Esophagus (tissue), 2 donors: Measurements from ENCODE around the gene IQCH. TPM values are rescaled to one million over a fixed set of nuclear protein-coding genes. Genes with fewer than 3 reads are reported as not detected.

Source experiments
- H3K27ac ChIP-seq, 2 donors: one replicate each; pipeline ENCODE4 v1.5.1; 2013; ENCODE audit warnings: low read depth in 2 of 2, mild to moderate bottlenecking in 2 of 2, inconsistent platforms in 1 of 2, low read length in 1 of 2, moderate library complexity in 1 of 2
- H3K27me3 ChIP-seq, 2 donors: one replicate each; pipeline ENCODE4 v1.6.1; 2013; ENCODE audit warnings: low read length in 2 of 2, control low read depth in 1 of 2, mild to moderate bottlenecking in 1 of 2; ENCODE audit not compliant: insufficient read depth in 2 of 2, control insufficient read depth in 1 of 2
- H3K36me3 ChIP-seq, 2 donors: one replicate each; pipeline ENCODE4 v1.6.1; 2013; ENCODE audit warnings: low read length in 1 of 2; ENCODE audit not compliant: control insufficient read depth in 2 of 2, insufficient read depth in 2 of 2
- H3K4me1 ChIP-seq, 2 donors: one replicate each; pipeline ENCODE4 v1.6.1; 2013; ENCODE audit warnings: low read length in 1 of 2; ENCODE audit not compliant: control insufficient read depth in 2 of 2, insufficient read depth in 2 of 2
- H3K4me3 ChIP-seq, 2 donors: one replicate each; pipeline ENCODE4 v1.5.1; 2013; ENCODE audit warnings: low read length in 2 of 2, mild to moderate bottlenecking in 2 of 2, low read depth in 1 of 2, moderate library complexity in 1 of 2
- H3K9me3 ChIP-seq, 2 donors: one replicate each; pipeline ENCODE4 v1.6.1; 2013; ENCODE audit warnings: mild to moderate bottlenecking in 2 of 2, low read depth in 1 of 2, low read length in 1 of 2, moderate library complexity in 1 of 2; ENCODE audit not compliant: control insufficient read depth in 2 of 2, insufficient read depth in 1 of 2
- WGBS, 2 donors: extraction: QIAGEN DNeasy Blood & Tissue Kit; methylation state at CpG; one replicate each; pipeline ENCODE4 v1.1.7; 2013; 5-methylcytosine and 5-hydroxymethylcytosine counted together
- polyA plus RNA-seq, 2 donors: library from polyadenylated mRNA; stranded (reverse); fragments of 200-250 nt; gene quantifications; one replicate each; pipeline ENCODE4 v1.2.3, GENCODE V29; 2013
- donor health status: healthy with polysubstance abuse.
- donor health status: Bipolar disorder and iron deficiency.

Gene IQCH
- polyA plus RNA-seq, 2 donors = 0.26 to 0.45 TPM

- Histone ChIP-seq H3K4me3 (no peak overlapping the region), H3K27ac (peak overlapping the region in 1 of 2 donors; percentile 4), H3K36me3 (no peaks in the 10 kb centered on the region), H3K27me3 (no peaks in the 10 kb centered on the region), H3K9me3 (no peaks in the 10 kb centered on the region), H3K4me1 (peaks cover 0 to 2% of the 10 kb centered on the region in 2 donors)
- WGBS, 2 donors = 52 to 54% methylated on average over 3 of the region's 3 CpGs
Observed at GRCh38 chr15:67224889-67225288, 29.7 kb upstream of the IQCH start.

GRCh38 chr15:67225336-67225735, 29.2 kb upstream of the IQCH start:
- Histone ChIP-seq H3K4me3 (no peak overlapping the region), H3K4me1 (peaks cover 0 to 2% of the 10 kb centered on the region in 2 donors), H3K36me3 (peaks cover 0 to 2% of the 10 kb centered on the region in 2 donors), H3K27me3 (no peaks in the 10 kb centered on the region), H3K9me3 (no peaks in the 10 kb centered on the region), H3K27ac (no peak overlapping the region)
- WGBS, 2 donors = 71 to 80% methylated on average over 2 of the region's 2 CpGs

GRCh38 chr15:67227431-67227830, 27.2 kb upstream of the IQCH start:
- Histone ChIP-seq H3K36me3 (peaks cover 0 to 5% of the 10 kb centered on the region in 2 donors), H3K27ac (no peak overlapping the region), H3K4me3 (no peak overlapping the region), H3K9me3 (no peaks in the 10 kb centered on the region), H3K27me3 (no peaks in the 10 kb centered on the region), H3K4me1 (peaks cover 0 to 2% of the 10 kb centered on the region in 2 donors)
- 75 to 88% methylated on average over 1 of the region's 1 CpG for WGBS, 2 donors

GRCh38 chr15:67227846-67228245, 26.7 kb upstream of the IQCH start:
- H3K36me3 ChIP-seq = peaks cover 0 to 5% of the 10 kb centered on the region in 2 donors
- H3K27me3 ChIP-seq = no peaks in the 10 kb centered on the region
- WGBS, 2 donors = 97 to 100% methylated on average over 1 of the region's 1 CpG
- H3K4me1 ChIP-seq = peaks cover 0 to 2% of the 10 kb centered on the region in 2 donors
- H3K4me3 ChIP-seq = no peak overlapping the region
- H3K27ac ChIP-seq = no peak overlapping the region
- no peaks in the 10 kb centered on the region for H3K9me3 ChIP-seq

- Histone ChIP-seq H3K4me3 (no peak overlapping the region), H3K27me3 (no peaks in the 10 kb centered on the region), H3K4me1 (peaks cover 0 to 2% of the 10 kb centered on the region in 2 donors), H3K9me3 (no peaks in the 10 kb centered on the region), H3K36me3 (peaks cover 0 to 5% of the 10 kb centered on the region in 2 donors), H3K27ac (no peak overlapping the region)
- 63 to 66% methylated on average over 1 of the region's 1 CpG for WGBS, 2 donors
Observed at GRCh38 chr15:67228286-67228685, 26.3 kb upstream of the IQCH start.

- WGBS, 2 donors = 94 to 98% methylated on average over 2 of the region's 2 CpGs
- H3K4me3 ChIP-seq = no peak overlapping the region
- peaks cover 0 to 5% of the 10 kb centered on the region in 2 donors for H3K36me3 ChIP-seq
- no peak overlapping the region for H3K27ac ChIP-seq
- H3K27me3 ChIP-seq = no peaks in the 10 kb centered on the region
- H3K4me1 ChIP-seq = peaks cover 0 to 2% of the 10 kb centered on the region in 2 donors
- H3K9me3 ChIP-seq = no peaks in the 10 kb centered on the region
Observed at GRCh38 chr15:67230504-67230903, 24.1 kb upstream of the IQCH start.

- no peaks in the 10 kb centered on the region for H3K4me1 ChIP-seq
- H3K9me3 ChIP-seq = no peaks in the 10 kb centered on the region
- no peak overlapping the region for H3K4me3 ChIP-seq
- 70 to 71% methylated on average over 3 of the region's 3 CpGs for WGBS, 2 donors
- peaks cover 0 to 5% of the 10 kb centered on the region in 2 donors for H3K36me3 ChIP-seq
- H3K27ac ChIP-seq = no peak overlapping the region
- H3K27me3 ChIP-seq = no peaks in the 10 kb centered on the region
Observed at GRCh38 chr15:67232591-67232990, 22.0 kb upstream of the IQCH start.

- Histone ChIP-seq H3K4me1 (no peaks in the 10 kb centered on the region), H3K36me3 (no peaks in the 10 kb centered on the region), H3K27ac (no peak overlapping the region), H3K4me3 (no peak overlapping the region), H3K9me3 (no peaks in the 10 kb centered on the region), H3K27me3 (no peaks in the 10 kb centered on the region)
- 38 to 50% methylated on average over 3 of the region's 3 CpGs for WGBS, 2 donors
Observed at GRCh38 chr15:67240235-67241131, 14.1 kb upstream of the IQCH start.

- 54 to 57% methylated on average over 4 of the region's 4 CpGs for WGBS, 2 donors
- Histone ChIP-seq H3K36me3 (no peaks in the 10 kb centered on the region), H3K27ac (no peak overlapping the region), H3K27me3 (no peaks in the 10 kb centered on the region), H3K9me3 (no peaks in the 10 kb centered on the region), H3K4me3 (no peak overlapping the region), H3K4me1 (no peaks in the 10 kb centered on the region)
Observed at GRCh38 chr15:67241132-67241855, 13.3 kb upstream of the IQCH start.
